Esophagus muscularis mucosa (tissue), 4 donors: ENCODE data around the gene DNAJA4. TPM values are rescaled to one million over a fixed set of nuclear protein-coding genes. Genes with fewer than 3 reads are reported as not detected.

ENCODE experiments used
- DNase-seq: peaks from one replicate; pipeline ENCODE4 v3.0.0-alpha.2; 2017; ENCODE audit errors: extremely low spot score
- H3K27ac ChIP-seq, 4 donors: fragments of 200-600 bp; sonication (generic); replicated peaks in 1 of 4; 1 replicate in 3 of 4; 2 replicates in 1 of 4; pipeline ENCODE4 v1.5.1; 2016 to 2019; ENCODE audit warnings: mild to moderate bottlenecking in 1 of 4
- H3K27me3 ChIP-seq, 4 donors: fragments of 200-600 bp; sonication (generic); one replicate each; pipeline versions ENCODE4 v1.5.1 to v1.6.0; 2016 to 2019
- H3K36me3 ChIP-seq, 4 donors: fragments of 200-600 bp; sonication (generic); one replicate each; pipeline ENCODE4 v1.5.1; 2016 to 2019
- H3K4me1 ChIP-seq, 4 donors: fragments of 200-600 bp; sonication (generic); one replicate each; pipeline ENCODE4 v1.5.1; 2016 to 2019
- H3K4me3 ChIP-seq, 4 donors: fragments of 200-600 bp; sonication (generic); 1 replicate in 2 of 4; 2 replicates in 2 of 4; pipeline ENCODE4 v1.5.1; 2016 to 2019; ENCODE audit warnings: mild to moderate bottlenecking in 4 of 4, moderate library complexity in 1 of 4
- H3K9me3 ChIP-seq, 4 donors: fragments of 200-600 bp; sonication (generic); 1 replicate in 3 of 4; 2 replicates in 1 of 4; pipeline ENCODE4 v1.5.1; 2016 to 2019
- CTCF ChIP-seq, 3 experiments: fragments of 200-600 bp in 2 of 3; fragments of 450-650 bp in 1 of 3; sonication (generic) in 2 of 3; IDR thresholded peaks; one replicate each; pipeline ENCODE4 v1.5.1; 2017 to 2019; ENCODE audit warnings: antibody characterized with exemption in 3 of 3, mild to moderate bottlenecking in 2 of 3, moderate library complexity in 1 of 3
- EP300 ChIP-seq: sonication (generic); formaldehyde crosslinking; IDR thresholded peaks from one replicate; pipeline ENCODE4 v1.6.1; 2017; ENCODE audit warnings: antibody characterized with exemption
- POLR2A ChIP-seq: fragments of 450-650 bp; IDR thresholded peaks from one replicate; pipeline ENCODE4 v1.6.1; 2017; ENCODE audit warnings: antibody characterized with exemption, moderate library complexity, mild to moderate bottlenecking, low read depth
- POLR2AphosphoS5 ChIP-seq, 2 donors: sonication (generic); formaldehyde crosslinking; IDR thresholded peaks; one replicate each; pipeline ENCODE4 v1.6.1; 2017; ENCODE audit warnings: antibody characterized with exemption in 2 of 2
- WGBS: methylation state at CpG from one replicate; pipeline ENCODE4 v1.1.5; 2018; 5-methylcytosine and 5-hydroxymethylcytosine counted together
- intact Hi-C: fragments of 100-400 bp; cut with DNase I; formaldehyde crosslinking; loops from one replicate; pipeline ENCODE4 v1.15.1; 2023
- total RNA-seq, 4 donors: library from RNA; depleted of rRNA; stranded (reverse); fragments of >200 nt; gene quantifications; one replicate each; pipeline versions ENCODE4 v1.1.0 to v1.2.1, GENCODE V29; 2016

Gene DNAJA4
- total RNA-seq, 4 donors from 2014 or later: 11.8 to 23.5 (median 15.8) TPM

- Histone ChIP-seq H3K4me1 (no peaks in the 10 kb centered on the region), H3K4me3 (no peak overlapping the region), H3K36me3 (no peaks in the 10 kb centered on the region), H3K27me3 (peaks cover 0 to 14% (median 0%) of the 10 kb centered on the region in 4 donors), H3K9me3 (no peaks in the 10 kb centered on the region), H3K27ac (no peak overlapping the region)
- no peak for TF ChIP-seq POLR2A
- no peak for TF ChIP-seq POLR2AphosphoS5 (IDR thresholded peaks at IDR 0.05)
- no peak for TF ChIP-seq CTCF (IDR thresholded peaks at IDR 0.05)
- no peak for TF ChIP-seq EP300
- intact Hi-C loops: no loop called here
- 61% methylated on average over 12 of the region's 17 CpGs for WGBS
- no peak for DNase-seq
These were observed 52.1 kb downstream of the DNAJA4 start for GRCh38 chr15:78316283-78317083.

- 87% methylated on average over 8 of the region's 8 CpGs for whole genome bisulfite sequencing
- no peaks in the 10 kb centered on the region for H3K4me1 ChIP-seq
- no peak overlapping the region for H3K4me3 ChIP-seq
- no peak for TF ChIP-seq POLR2A
- TF ChIP-seq POLR2AphosphoS5 (IDR thresholded peaks at IDR 0.05): no peak
- TF ChIP-seq EP300: no peak
- no peak for TF ChIP-seq CTCF (IDR thresholded peaks at IDR 0.05)
- H3K9me3 ChIP-seq: no peaks in the 10 kb centered on the region
- H3K27me3 ChIP-seq: peaks cover 0 to 12% (median 0%) of the 10 kb centered on the region in 4 donors
- DNase-seq: no peak
- H3K27ac ChIP-seq: no peak overlapping the region
- H3K36me3 ChIP-seq: no peaks in the 10 kb centered on the region
- intact Hi-C loops: no loop called here
These were observed 52.9 kb downstream of the DNAJA4 start for GRCh38 chr15:78317145-78317836.

- Histone ChIP-seq H3K9me3 (no peaks in the 10 kb centered on the region), H3K27ac (no peak overlapping the region), H3K4me1 (no peaks in the 10 kb centered on the region), H3K36me3 (no peaks in the 10 kb centered on the region), H3K27me3 (peaks cover 0 to 9% (median 0%) of the 10 kb centered on the region in 4 donors), H3K4me3 (no peak overlapping the region)
- DNase-seq: no peak
- TF ChIP-seq EP300 (no peak), POLR2AphosphoS5 (IDR thresholded peaks at IDR 0.05) (no peak), CTCF (IDR thresholded peaks at IDR 0.05) (no peak), POLR2A (no peak)
- intact Hi-C loops: no loop called here
- WGBS: 86% methylated on average over 8 of the region's 10 CpGs
These were observed 55.2 kb downstream of the DNAJA4 start for GRCh38 chr15:78319588-78319987.

- intact Hi-C loops: no loop called here
- TF ChIP-seq POLR2AphosphoS5 (IDR thresholded peaks at IDR 0.05): no peak
- no peak for TF ChIP-seq POLR2A
- TF ChIP-seq CTCF (IDR thresholded peaks at IDR 0.05): no peak
- TF ChIP-seq EP300: no peak
- no peak for DNase-seq
- no peaks in the 10 kb centered on the region for H3K36me3 ChIP-seq
- H3K9me3 ChIP-seq: no peaks in the 10 kb centered on the region
- WGBS: 97% methylated on average over 5 of the region's 5 CpGs
- no peak overlapping the region for H3K4me3 ChIP-seq
- H3K27me3 ChIP-seq: peaks cover 0 to 7% (median 0%) of the 10 kb centered on the region in 4 donors
- H3K27ac ChIP-seq: no peak overlapping the region
- H3K4me1 ChIP-seq: no peaks in the 10 kb centered on the region
These were observed 55.8 kb downstream of the DNAJA4 start for GRCh38 chr15:78320183-78320582.
